Measurements from ENCODE around the gene LSM12.

DNA sequence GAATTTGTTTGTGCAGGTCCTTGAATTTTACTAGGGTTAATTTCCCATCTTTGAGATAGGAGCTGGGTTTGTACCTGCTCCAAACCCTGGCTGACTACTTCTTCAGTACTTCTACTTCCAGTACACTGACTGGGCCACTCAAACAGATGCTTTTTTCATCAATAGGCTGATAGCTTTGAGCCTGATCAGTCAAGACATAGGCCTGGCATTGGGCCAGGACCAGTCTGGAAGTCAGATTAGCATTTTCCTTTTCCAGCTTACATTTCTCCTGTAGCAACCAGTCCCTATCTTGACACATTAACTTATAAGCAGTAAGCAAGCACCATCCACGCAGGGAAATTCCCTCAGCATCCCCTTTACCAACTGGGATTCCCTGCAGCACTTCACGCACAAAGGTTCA is 44.2 kb downstream of the LSM12 start:
- TF ChIP-seq POLR2A (IDR thresholded peaks at IDR 0.05; ENCODE audit: low read depth) = no peak
- TF ChIP-seq, protein P1, sequence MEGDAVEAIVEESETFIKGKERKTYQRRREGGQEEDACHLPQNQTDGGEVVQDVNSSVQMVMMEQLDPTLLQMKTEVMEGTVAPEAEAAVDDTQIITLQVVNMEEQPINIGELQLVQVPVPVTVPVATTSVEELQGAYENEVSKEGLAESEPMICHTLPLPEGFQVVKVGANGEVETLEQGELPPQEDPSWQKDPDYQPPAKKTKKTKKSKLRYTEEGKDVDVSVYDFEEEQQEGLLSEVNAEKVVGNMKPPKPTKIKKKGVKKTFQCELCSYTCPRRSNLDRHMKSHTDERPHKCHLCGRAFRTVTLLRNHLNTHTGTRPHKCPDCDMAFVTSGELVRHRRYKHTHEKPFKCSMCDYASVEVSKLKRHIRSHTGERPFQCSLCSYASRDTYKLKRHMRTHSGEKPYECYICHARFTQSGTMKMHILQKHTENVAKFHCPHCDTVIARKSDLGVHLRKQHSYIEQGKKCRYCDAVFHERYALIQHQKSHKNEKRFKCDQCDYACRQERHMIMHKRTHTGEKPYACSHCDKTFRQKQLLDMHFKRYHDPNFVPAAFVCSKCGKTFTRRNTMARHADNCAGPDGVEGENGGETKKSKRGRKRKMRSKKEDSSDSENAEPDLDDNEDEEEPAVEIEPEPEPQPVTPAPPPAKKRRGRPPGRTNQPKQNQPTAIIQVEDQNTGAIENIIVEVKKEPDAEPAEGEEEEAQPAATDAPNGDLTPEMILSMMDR (IDR thresholded peaks at IDR 0.05) = no peak
